ENCODE data around the gene TMEM127.

- TF ChIP-seq POLR2A (IDR thresholded peaks at IDR 0.05): no peak
- no peak for TF ChIP-seq CTCF (IDR thresholded peaks at IDR 0.05)
Observed at GRCh38 chr2:96233880-96234316, 31.9 kb downstream of the TMEM127 start.
